K562 (cell line): ENCODE data around the gene LRRC4C. TPM values are rescaled to one million over a fixed set of nuclear protein-coding genes. Genes with fewer than 3 reads are reported as not detected.

Source experiments
- ATAC-seq: fragments of 200-7000 bp; cut with Tn5 transposase; 3 replicates; pipeline ENCODE4 v1.9.1; 2020; ENCODE audit warnings: moderate library complexity
- BruUV-seq: library from RNA; stranded (reverse); fragments of 400-500 nt; replicated peaks from 2 replicates; lab custom pipeline; 2021; lab: Mats Ljungman, UMichigan
- CTCF ChIA-PET: fragments of 300-600 bp; formaldehyde crosslinking; extraction: SDS; loops from one replicate; lab custom pipeline; 2021; ENCODE audit warnings: low intra/inter-chr PET ratio; lab: Yijun Ruan, JAX
- POLR2A ChIA-PET: fragments of 300-600, 350-650 bp; sonication (Branson Sonifier 250); formaldehyde crosslinking; extraction: SDS; loops from one replicate; lab custom pipeline; 2021; ENCODE audit warnings: antibody characterized with exemption, inconsistent platforms; lab: Yijun Ruan, JAX
- DNase-seq, 4 experiments: peaks; one replicate each; pipeline versions ENCODE4 v3.0.0 to v3.0.0-alpha.2; 2011 to 2018; ENCODE audit warnings: low spot score in 3 of 4, mixed read lengths in 3 of 4; ENCODE audit errors: extremely low read depth in 1 of 4
- FAIRE-seq: peaks from 2 replicates; lab custom pipeline; 2011; peaks lifted over from hg19 to GRCh38; lab: Jason Lieb, UNC
- H2AFZ ChIP-seq: 2 replicates; pipeline ENCODE4 v1.6.0; 2011; ENCODE audit warnings: low read depth, low read length, control low read depth, inconsistent platforms
- H3K27ac ChIP-seq: fragments of 200-600 bp; 3 replicates; pipeline ENCODE4 v1.8.0; 2011; ENCODE audit warnings: low read depth, mild to moderate bottlenecking, control low read depth, inconsistent platforms, low read length, moderate library complexity, mixed read lengths; ENCODE audit errors: extremely low read depth
- H3K27me3 ChIP-seq, 2 experiments: fragments of 300-600 bp in 1 of 2; 2 replicates in 1 of 2; 3 replicates in 1 of 2; pipeline versions ENCODE4 v1.6.0 to v1.8.0; 2011; ENCODE audit warnings: inconsistent platforms in 2 of 2, low read length in 2 of 2, mild to moderate bottlenecking in 1 of 2, mixed read lengths in 1 of 2, moderate library complexity in 1 of 2; ENCODE audit not compliant: control insufficient read depth in 2 of 2, insufficient read depth in 2 of 2
- H3K36me3 ChIP-seq: fragments of 300-600 bp; 3 replicates; pipeline ENCODE4 v1.8.0; 2011; ENCODE audit warnings: mild to moderate bottlenecking, low read length, inconsistent platforms; ENCODE audit not compliant: control insufficient read depth, insufficient read depth
- H3K4me1 ChIP-seq, 2 experiments: fragments of 200-600 bp in 1 of 2; replicated peaks in 1 of 2; 2 replicates in 1 of 2; 3 replicates in 1 of 2; pipeline versions ENCODE4 v1.5.1 to v1.8.0; 2011; ENCODE audit warnings: inconsistent platforms in 2 of 2, low read length in 2 of 2, mild to moderate bottlenecking in 1 of 2, mixed read lengths in 1 of 2, moderate library complexity in 1 of 2; ENCODE audit not compliant: control insufficient read depth in 2 of 2, insufficient read depth in 2 of 2
- H3K4me2 ChIP-seq: 2 replicates; pipeline ENCODE4 v1.6.1; 2011; ENCODE audit warnings: low read length, control low read depth, inconsistent platforms, mixed read lengths; ENCODE audit not compliant: insufficient read depth
- H3K4me3 ChIP-seq: fragments of 200-600 bp; sonication (generic), shearing (Covaris generic); 2 replicates; pipeline ENCODE4 v1.5.1; 2016; ENCODE audit warnings: control low read depth, inconsistent platforms
- H3K79me2 ChIP-seq: fragments of 200-600 bp; 3 replicates; pipeline ENCODE4 v1.8.0; 2011; ENCODE audit warnings: low read length, inconsistent platforms; ENCODE audit not compliant: control insufficient read depth, insufficient read depth
- H3K9ac ChIP-seq, 2 experiments: 2 replicates each; pipeline versions ENCODE4 v1.6.0 to v1.6.1; 2011; ENCODE audit warnings: low read depth in 2 of 2, low read length in 2 of 2, control low read depth in 1 of 2, inconsistent platforms in 1 of 2, mild to moderate bottlenecking in 1 of 2, mixed read lengths in 1 of 2; ENCODE audit not compliant: insufficient read depth in 1 of 2
- H3K9me1 ChIP-seq: one replicate; pipeline ENCODE4 v1.6.0; 2011; ENCODE audit warnings: inconsistent platforms, mild to moderate bottlenecking, low read length, moderate library complexity; ENCODE audit not compliant: control insufficient read depth, insufficient read depth
- H3K9me3 ChIP-seq: replicated peaks from 2 replicates; pipeline ENCODE4 v1.5.1; 2011; ENCODE audit warnings: low read depth, low read length, inconsistent platforms; ENCODE audit not compliant: control insufficient read depth, insufficient read depth
- H4K20me1 ChIP-seq: replicated peaks from 2 replicates; pipeline ENCODE4 v1.6.1; 2011; ENCODE audit warnings: low read length, inconsistent platforms, mixed read lengths; ENCODE audit not compliant: control insufficient read depth, insufficient read depth
- NCOA6 ChIP-seq: fragments of 450-650 bp; IDR thresholded peaks from 2 replicates; pipeline ENCODE4 v1.6.1; 2017; ENCODE audit warnings: mild to moderate bottlenecking
- NR2C1 ChIP-seq, 2 experiments: fragments of 450-650 bp; IDR thresholded peaks; 2 replicates each; pipeline ENCODE4 v1.6.1; 2017; ENCODE audit warnings: mild to moderate bottlenecking in 2 of 2, antibody characterized with exemption in 1 of 2, inconsistent platforms in 1 of 2, missing compliant biosample characterization in 1 of 2, missing genetic modification characterization in 1 of 2
- PYGO2 ChIP-seq: fragments of 450-650 bp; IDR thresholded peaks from 2 replicates; pipeline ENCODE4 v1.6.1; 2016; ENCODE audit warnings: mild to moderate bottlenecking, missing genetic modification characterization, moderate library complexity, missing compliant biosample characterization
- SLC30A9 ChIP-seq: fragments of 250-450 bp; sonication (Bioruptor Pico); IDR thresholded peaks from 2 replicates; pipeline ENCODE4 v1.8.0; 2022; ENCODE audit warnings: mild to moderate bottlenecking, moderate library complexity
- SRSF3 ChIP-seq: fragments of 200-400 bp; formaldehyde crosslinking; IDR thresholded peaks from 2 replicates; pipeline ENCODE4 v1.6.1; 2016; ENCODE audit warnings: mild to moderate bottlenecking, low read length, moderate library complexity; ENCODE audit not compliant: insufficient read depth
- TBL1XR1 ChIP-seq, 2 experiments: IDR thresholded peaks; 2 replicates each; pipeline ENCODE4 v1.6.1; 2012; ENCODE audit warnings: improper control_type of control experiment in 2 of 2, low read length in 2 of 2, mild to moderate bottlenecking in 1 of 2
- TRIM25 ChIP-seq: fragments of 450-650 bp; IDR thresholded peaks from 2 replicates; pipeline ENCODE4 v1.7.0; 2016; ENCODE audit warnings: borderline replicate concordance
- WHSC1 ChIP-seq: IDR thresholded peaks from one replicate; pipeline ENCODE4 v1.6.1; 2012; ENCODE audit warnings: low read length, control low read depth, inconsistent platforms
- ZBTB9 ChIP-seq: fragments of 450-650 bp; formaldehyde crosslinking; IDR thresholded peaks from 2 replicates; pipeline ENCODE4 v1.4.0; 2020; ENCODE audit warnings: mild to moderate bottlenecking, moderate library complexity
- ZNF75A ChIP-seq: fragments of 450-650 bp; formaldehyde crosslinking; IDR thresholded peaks from 2 replicates; pipeline ENCODE4 v1.4.0; 2020; ENCODE audit warnings: mild to moderate bottlenecking
- ZNF79 ChIP-seq: fragments of 250-450 bp; sonication (Bioruptor Pico); IDR thresholded peaks from 2 replicates; pipeline ENCODE4 v1.4.0; 2020; ENCODE audit warnings: low read depth, mild to moderate bottlenecking, moderate library complexity
- WGBS: fragments of 100-300 bp; shearing (Covaris generic); methylation state at CpG from one replicate; pipeline ENCODE4 v1.1.6; 2016; ENCODE audit warnings: low coverage, mixed read lengths; ENCODE audit not compliant: insufficient coverage; ENCODE audit errors: missing lambda C conversion rate; 5-methylcytosine and 5-hydroxymethylcytosine counted together
- in situ Hi-C: fragments of 300-500 bp; cut with MboI; formaldehyde crosslinking; loops from 4 replicates; pipeline ENCODE4 v1.15.0; 2018; ENCODE audit warnings: inconsistent platforms, mixed read lengths
- intact Hi-C: fragments of 100-400 bp; cut with micrococcal nuclease; formaldehyde crosslinking; loops from 2 replicates; pipeline ENCODE4 v1.14.2; 2022
- polyA plus RNA-seq, 8 experiments: library from polyadenylated mRNA; depleted of rRNA in 4 of 8; stranded (reverse) in 5 of 8; unstranded in 3 of 8; fragments of >200 nt; fragmentation: Nextera tagmentation in 2 of 8; fragmentation: Illumina TruSeq in 1 of 8; extraction: Ambion mirVana in 2 of 8; extraction: Trizol in 1 of 8; gene quantifications; 2 replicates each; pipeline versions ENCODE4 v1.2.1 to v1.2.3, GENCODE V29; 2011 to 2014; ENCODE audit warnings: inconsistent platforms in 1 of 8, missing spikeins in 1 of 8
- total RNA-seq, 7 experiments: library from RNA; depleted of rRNA in 6 of 7; stranded (reverse); fragments of >200 nt in 6 of 7; fragmentation: Illumina TruSeq in 2 of 7; extraction: Trizol in 2 of 7; gene quantifications; 2 replicates each; pipeline versions ENCODE4 v1.2.1 to v1.2.3, GENCODE V29; 2011 to 2021; ENCODE audit warnings: low replicate concordance in 1 of 7

The LRRC4C gene
- total and polyA plus RNA-seq, 9 of the 15 experiments (the other 6 are each of a cell fraction or from before 2014, with no cell fraction given): not detected

- TF ChIP-seq SRSF3: no peak
- no peak for TF ChIP-seq TBL1XR1 (IDR thresholded peaks at IDR 0.05; ENCODE audit: low read length in 2 of 2)
- in situ Hi-C loops: no loop called here
- WGBS: 0% methylated on average over 3 of the region's 3 CpGs
- ATAC-seq (no peak), DNase-seq (no peak), FAIRE-seq (no peak)
- Histone ChIP-seq H3K79me2 (no peaks in the 10 kb centered on the region), H3K9me1 (no peaks in the 10 kb centered on the region), H3K4me1 (no peaks in the 10 kb centered on the region), H3K36me3 (no peaks in the 10 kb centered on the region), H3K27me3 (no peaks in the 10 kb centered on the region), H3K4me3 (no peak overlapping the region), H3K4me2 (no peak overlapping the region), H2AFZ (no peak overlapping the region), H3K9me3 (peaks cover 3% of the 10 kb centered on the region; the same call in 1 of the 2 replicates), H4K20me1 (no peaks in the 10 kb centered on the region), H3K9ac (no peak overlapping the region), H3K27ac (no peak overlapping the region)
- POLR2A ChIA-PET: no interaction called here
- intact Hi-C loops: no loop called here
- BruUV-seq: no TSS peak
- CTCF ChIA-PET: no interaction called here
These were observed 233.4 kb downstream of the LRRC4C start for GRCh38 chr11:41225856-41226633.

GRCh38 chr11:41222236-41222635 lies 237.2 kb downstream of the LRRC4C start:
- Histone ChIP-seq H3K4me3 (no peak overlapping the region), H3K9me3 (peaks cover 3% of the 10 kb centered on the region; the same call in 1 of the 2 replicates), H3K79me2 (no peaks in the 10 kb centered on the region), H3K4me1 (no peaks in the 10 kb centered on the region), H4K20me1 (no peaks in the 10 kb centered on the region), H3K27me3 (no peaks in the 10 kb centered on the region), H3K36me3 (no peaks in the 10 kb centered on the region), H3K4me2 (no peak overlapping the region), H3K9me1 (no peaks in the 10 kb centered on the region), H2AFZ (no peak overlapping the region), H3K9ac (no peak overlapping the region), H3K27ac (no peak overlapping the region)
- 0% methylated on average over 2 of the region's 2 CpGs for WGBS
- no peak for FAIRE-seq
- ATAC-seq: no peak
- ChIA-PET POLR2A (no interaction called here), CTCF (no interaction called here)
- no peak for DNase-seq
- in situ Hi-C loops: no loop called here
- no TSS peak for BruUV-seq
- intact Hi-C loops: no loop called here
- TF ChIP-seq ZNF79: no peak
- TF ChIP-seq ZNF75A (CRISPR knock-in tag): no peak
- TF ChIP-seq NR2C1 (IDR thresholded peaks at IDR 0.05): no peak
- TF ChIP-seq NR2C1 (tag; IDR thresholded peaks at IDR 0.05): no peak
- TF ChIP-seq WHSC1: no peak
- TF ChIP-seq ZBTB9 (CRISPR knock-in tag): no peak
- TF ChIP-seq TRIM25: no peak
- TF ChIP-seq PYGO2: no peak
- no peak for TF ChIP-seq SLC30A9 (CRISPR knock-in tag)
- no peak for TF ChIP-seq NCOA6
